ENCODE measurements around the gene MUC4.
A peak's percentile ranks its signal among the peaks of the same experiment; 100 is the strongest.
"Not testable (repeated sequence)": the region's sequence is repeated elsewhere in the genome, so short reads cannot be mapped to it uniquely, and the experiment has no call there.

MUC4 gene

DNA sequence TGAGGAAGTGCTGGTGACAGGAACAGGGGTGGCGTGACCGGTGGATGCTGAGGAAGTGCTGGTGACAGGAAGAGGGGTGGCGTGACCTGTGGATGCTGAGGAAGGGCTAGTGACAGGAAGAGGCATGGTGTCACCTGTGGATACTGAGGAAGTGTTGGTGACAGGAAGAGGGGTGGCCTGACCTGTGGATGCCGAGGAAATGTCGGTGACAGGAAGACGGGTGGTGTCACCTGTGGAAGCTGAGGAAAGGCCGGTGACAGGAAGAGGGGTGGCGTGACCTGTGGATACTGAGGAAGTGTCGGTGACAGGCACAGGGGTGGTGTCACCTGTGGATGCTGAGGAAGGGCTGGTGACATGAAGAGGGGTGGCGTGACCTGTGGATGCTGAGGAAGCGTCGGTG, 30.5 kb downstream of the MUC4 start:
- H3K79me1 ChIP-seq (ENCODE audit: low read length); H3K36me3 ChIP-seq (ENCODE audit: control insufficient read depth, insufficient read depth, low read length); H3K27me3 ChIP-seq (ENCODE audit: insufficient read depth, low read length, poor library complexity); H3K23ac ChIP-seq (ENCODE audit: low read length); H3K79me2 ChIP-seq (ENCODE audit: control insufficient read depth, insufficient read depth, low read length); H4K5ac ChIP-seq (ENCODE audit: low read length); H2AK5ac ChIP-seq (ENCODE audit: low read length); DNase-seq; H3K4me2 ChIP-seq (ENCODE audit: low read length); H3K9ac ChIP-seq (ENCODE audit: low read length); H3K4me3 ChIP-seq (ENCODE audit: low read length); H3K56ac ChIP-seq (ENCODE audit: low read length); H4K8ac ChIP-seq (ENCODE audit: low read depth, low read length); H3K18ac ChIP-seq (ENCODE audit: low read length); H3K4me1 ChIP-seq (ENCODE audit: control insufficient read depth, low read depth, low read length); H2BK5ac ChIP-seq (ENCODE audit: low read length); H2BK120ac ChIP-seq (ENCODE audit: low read depth, low read length); H3K4ac ChIP-seq (ENCODE audit: low read depth, low read length); H2BK15ac ChIP-seq (replicated peaks; ENCODE audit: low read depth); H3K27ac ChIP-seq (ENCODE audit: low read depth, low read length): not testable (repeated sequence)
- WGBS (ENCODE audit: extremely low coverage, insufficient coverage, low lambda C conversion rate) = no CpG with 5 or more reads among the region's 12 CpGs

DNA sequence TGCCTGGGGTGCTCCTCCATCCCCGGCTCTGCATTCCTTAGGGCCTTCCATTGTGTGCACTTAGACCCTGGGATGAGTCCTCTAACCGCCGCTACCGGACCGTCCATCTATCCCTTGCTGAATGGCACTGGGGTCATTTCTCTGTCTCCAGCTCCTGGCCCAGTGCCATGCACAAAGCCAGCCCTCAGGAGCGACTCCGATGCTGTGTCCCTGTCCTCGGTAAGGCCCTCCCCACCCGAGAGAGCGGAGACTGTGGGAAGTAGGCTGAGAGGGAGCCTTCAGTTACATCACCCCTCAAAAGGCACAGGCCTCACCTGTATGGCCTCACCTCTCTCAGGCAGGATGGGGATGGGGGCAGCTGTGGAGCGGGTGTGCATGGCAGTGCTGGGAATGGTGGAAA, 33.8 kb downstream of the MUC4 start:
- no peaks in the 10 kb centered on the region for H3K27me3 ChIP-seq (ENCODE audit: insufficient read depth, low read length, poor library complexity)
- no peak overlapping the region for H3K4ac ChIP-seq (ENCODE audit: low read depth, low read length)
- no peak overlapping the region for H3K4me2 ChIP-seq (ENCODE audit: low read length)
- H4K8ac ChIP-seq (ENCODE audit: low read depth, low read length) = no peak overlapping the region
- H3K18ac ChIP-seq (ENCODE audit: low read length) = no peak overlapping the region
- H3K36me3 ChIP-seq (ENCODE audit: control insufficient read depth, insufficient read depth, low read length) = no peaks in the 10 kb centered on the region
- no peak for DNase-seq
- no peak overlapping the region for H2BK5ac ChIP-seq (ENCODE audit: low read length)
- H4K5ac ChIP-seq (ENCODE audit: low read length) = no peak overlapping the region
- no peak overlapping the region for H2AK5ac ChIP-seq (ENCODE audit: low read length)
- no peak overlapping the region for H3K9ac ChIP-seq (ENCODE audit: low read length)
- no peak overlapping the region for H3K4me3 ChIP-seq (ENCODE audit: low read length)
- H3K27ac ChIP-seq (ENCODE audit: low read depth, low read length) = no peak overlapping the region
- H2BK120ac ChIP-seq (ENCODE audit: low read depth, low read length) = no peak overlapping the region
- H3K56ac ChIP-seq (ENCODE audit: low read length) = no peak overlapping the region
- WGBS (ENCODE audit: extremely low coverage, insufficient coverage, low lambda C conversion rate) = no CpG with 5 or more reads among the region's 11 CpGs
- no peaks in the 10 kb centered on the region for H3K79me1 ChIP-seq (ENCODE audit: low read length)
- H3K23ac ChIP-seq (ENCODE audit: low read length) = no peak overlapping the region
- H3K79me2 ChIP-seq (ENCODE audit: control insufficient read depth, insufficient read depth, low read length) = no peaks in the 10 kb centered on the region
- no peaks in the 10 kb centered on the region for H3K4me1 ChIP-seq (ENCODE audit: control insufficient read depth, low read depth, low read length)
- H2BK15ac ChIP-seq (replicated peaks; ENCODE audit: low read depth) = no peak overlapping the region

DNA sequence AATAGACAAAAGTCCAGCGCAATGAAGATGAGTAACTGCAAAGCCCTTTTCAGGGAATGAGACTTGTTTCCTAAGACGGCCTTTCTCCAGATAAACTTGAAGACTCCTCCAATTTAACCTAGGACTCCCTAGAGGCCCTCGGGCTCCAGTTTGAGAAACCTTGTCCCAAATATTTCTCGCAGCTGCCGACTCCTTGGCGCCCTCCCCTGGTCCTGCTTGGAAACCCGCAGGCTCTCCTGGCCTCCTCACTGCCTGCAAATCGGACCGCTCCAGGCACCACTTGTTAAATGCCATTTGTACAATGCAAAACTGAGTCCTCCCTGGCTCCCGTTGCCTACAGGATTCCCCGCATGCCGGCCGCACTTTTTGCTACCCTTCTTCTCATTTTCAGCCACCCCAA, 36.8 kb downstream of the MUC4 start:
- Histone ChIP-seq H3K23ac (ENCODE audit: low read length) (no peak overlapping the region), H3K4me3 (ENCODE audit: low read length) (no peak overlapping the region), H3K36me3 (ENCODE audit: control insufficient read depth, insufficient read depth, low read length) (no peaks in the 10 kb centered on the region), H3K79me1 (ENCODE audit: low read length) (no peaks in the 10 kb centered on the region), H3K4ac (ENCODE audit: low read depth, low read length) (no peak overlapping the region), H3K4me1 (ENCODE audit: control insufficient read depth, low read depth, low read length) (no peaks in the 10 kb centered on the region), H4K8ac (ENCODE audit: low read depth, low read length) (no peak overlapping the region), H3K27me3 (ENCODE audit: insufficient read depth, low read length, poor library complexity) (no peaks in the 10 kb centered on the region), H3K56ac (ENCODE audit: low read length) (no peak overlapping the region), H3K18ac (ENCODE audit: low read length) (no peak overlapping the region), H2BK5ac (ENCODE audit: low read length) (no peak overlapping the region), H3K79me2 (ENCODE audit: control insufficient read depth, insufficient read depth, low read length) (no peaks in the 10 kb centered on the region), H3K9ac (ENCODE audit: low read length) (no peak overlapping the region), H2BK120ac (ENCODE audit: low read depth, low read length) (no peak overlapping the region), H2AK5ac (ENCODE audit: low read length) (no peak overlapping the region), H3K4me2 (ENCODE audit: low read length) (no peak overlapping the region), H3K27ac (ENCODE audit: low read depth, low read length) (no peak overlapping the region), H2BK15ac (replicated peaks; ENCODE audit: low read depth) (no peak overlapping the region), H4K5ac (ENCODE audit: low read length) (no peak overlapping the region)
- no CpG with 5 or more reads among the region's 13 CpGs for WGBS (ENCODE audit: extremely low coverage, insufficient coverage, low lambda C conversion rate)
- DNase-seq = peak; percentile 63

DNA sequence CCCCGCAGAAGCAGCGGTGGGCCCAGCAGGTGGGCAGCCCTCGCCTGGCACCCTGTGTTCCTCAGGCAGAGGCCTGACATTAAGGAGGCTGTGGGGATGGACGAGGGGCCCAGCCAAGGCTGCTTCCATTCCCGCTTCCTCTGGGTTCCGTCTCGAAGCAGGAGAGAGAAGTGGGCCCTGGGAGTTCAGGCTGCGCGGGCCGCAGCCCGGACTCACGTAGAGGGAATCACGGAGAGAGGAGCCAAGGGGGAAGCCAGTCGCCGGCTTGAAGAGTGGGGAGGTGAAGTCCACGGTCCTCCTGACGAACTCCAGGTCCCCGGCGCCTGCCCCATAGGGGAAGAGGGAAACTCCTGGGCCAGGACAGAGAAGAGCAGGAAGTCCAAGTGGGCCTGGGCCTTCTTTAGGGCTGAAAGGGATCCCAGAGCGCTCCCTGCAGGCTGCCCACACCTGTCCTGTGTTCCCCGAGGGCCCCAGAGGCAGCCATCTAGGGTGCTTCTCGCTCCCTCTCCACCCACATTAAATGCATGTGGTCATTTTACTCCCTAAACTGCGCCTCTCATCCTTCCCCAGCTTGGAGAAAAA, 37.7 kb downstream of the MUC4 start:
- no peak overlapping the region for H3K9ac ChIP-seq (ENCODE audit: low read length)

DNA sequence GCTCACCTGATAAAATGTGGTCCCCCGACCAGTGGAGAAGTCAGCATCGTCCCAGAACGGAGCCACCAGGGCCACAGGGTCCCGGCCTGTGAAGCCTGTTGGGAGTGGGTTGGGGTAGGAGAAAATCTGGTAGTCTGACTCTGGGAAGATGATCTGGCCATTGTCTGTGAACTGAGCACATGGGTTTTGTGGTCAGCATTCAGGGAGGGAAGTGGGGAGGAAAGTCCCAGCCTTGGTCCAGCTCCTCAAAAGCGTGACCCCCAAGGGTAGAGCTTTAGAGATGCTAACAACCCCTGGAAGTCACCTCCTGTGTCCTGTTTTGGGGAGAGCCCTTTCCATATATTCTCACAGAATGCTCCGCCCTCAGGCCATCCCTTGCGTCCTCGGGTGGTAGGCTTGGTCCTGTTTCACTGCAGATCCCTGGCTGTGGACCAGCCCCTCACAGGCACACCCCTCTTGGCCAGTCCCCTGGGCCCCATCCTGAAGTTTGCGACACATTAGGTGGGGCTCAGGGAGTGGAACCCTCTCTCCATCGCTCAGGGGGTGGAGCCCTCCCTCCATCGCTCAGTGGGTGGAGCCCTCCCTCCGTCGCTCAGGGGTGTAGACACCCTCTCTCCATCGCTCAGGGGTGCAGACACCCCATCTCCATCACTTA, 40.0 kb downstream of the MUC4 start:
- Histone ChIP-seq H3K27ac (ENCODE audit: low read depth, low read length) (no peak overlapping the region), H3K9ac (ENCODE audit: low read length) (no peak overlapping the region), H3K4me1 (ENCODE audit: control insufficient read depth, low read depth, low read length) (no peaks in the 10 kb centered on the region), H3K4me3 (ENCODE audit: low read length) (no peak overlapping the region), H3K79me2 (ENCODE audit: control insufficient read depth, insufficient read depth, low read length) (no peaks in the 10 kb centered on the region), H3K4me2 (ENCODE audit: low read length) (no peak overlapping the region), H3K79me1 (ENCODE audit: low read length) (no peaks in the 10 kb centered on the region), H3K23ac (ENCODE audit: low read length) (no peak overlapping the region), H3K18ac (ENCODE audit: low read length) (no peak overlapping the region), H3K36me3 (ENCODE audit: control insufficient read depth, insufficient read depth, low read length) (no peaks in the 10 kb centered on the region), H4K8ac (ENCODE audit: low read depth, low read length) (no peak overlapping the region), H2BK15ac (replicated peaks; ENCODE audit: low read depth) (no peak overlapping the region), H3K4ac (ENCODE audit: low read depth, low read length) (no peak overlapping the region), H2AK5ac (ENCODE audit: low read length) (no peak overlapping the region), H2BK120ac (ENCODE audit: low read depth, low read length) (no peak overlapping the region), H3K56ac (ENCODE audit: low read length) (no peak overlapping the region), H2BK5ac (ENCODE audit: low read length) (no peak overlapping the region), H3K27me3 (ENCODE audit: insufficient read depth, low read length, poor library complexity) (no peaks in the 10 kb centered on the region), H4K5ac (ENCODE audit: low read length) (no peak overlapping the region)
- no peak for DNase-seq
- no CpG with 5 or more reads among the region's 14 CpGs for WGBS (ENCODE audit: extremely low coverage, insufficient coverage, low lambda C conversion rate)

More for the DNA sequence above, 37.7 kb downstream of the MUC4 start:
- H4K8ac ChIP-seq (ENCODE audit: low read depth, low read length) = no peak overlapping the region
- H2BK15ac ChIP-seq (replicated peaks; ENCODE audit: low read depth) = no peak overlapping the region
- no peak overlapping the region for H3K23ac ChIP-seq (ENCODE audit: low read length)
- no CpG with 5 or more reads among the region's 23 CpGs for WGBS (ENCODE audit: extremely low coverage, insufficient coverage, low lambda C conversion rate)
- H2BK120ac ChIP-seq (ENCODE audit: low read depth, low read length) = no peak overlapping the region
- no peak overlapping the region for H3K18ac ChIP-seq (ENCODE audit: low read length)
- H4K5ac ChIP-seq (ENCODE audit: low read length) = no peak overlapping the region
- no peaks in the 10 kb centered on the region for H3K4me1 ChIP-seq (ENCODE audit: control insufficient read depth, low read depth, low read length)
- H3K36me3 ChIP-seq (ENCODE audit: control insufficient read depth, insufficient read depth, low read length) = no peaks in the 10 kb centered on the region
- DNase-seq = no peak
- H3K79me1 ChIP-seq (ENCODE audit: low read length) = no peaks in the 10 kb centered on the region
- no peak overlapping the region for H3K4me3 ChIP-seq (ENCODE audit: low read length)
- H3K4me2 ChIP-seq (ENCODE audit: low read length) = no peak overlapping the region
- H2AK5ac ChIP-seq (ENCODE audit: low read length) = no peak overlapping the region
- H3K56ac ChIP-seq (ENCODE audit: low read length) = no peak overlapping the region
- no peak overlapping the region for H2BK5ac ChIP-seq (ENCODE audit: low read length)
- no peaks in the 10 kb centered on the region for H3K79me2 ChIP-seq (ENCODE audit: control insufficient read depth, insufficient read depth, low read length)
- no peaks in the 10 kb centered on the region for H3K27me3 ChIP-seq (ENCODE audit: insufficient read depth, low read length, poor library complexity)
- no peak overlapping the region for H3K4ac ChIP-seq (ENCODE audit: low read depth, low read length)
- no peak overlapping the region for H3K27ac ChIP-seq (ENCODE audit: low read depth, low read length)
